ENCODE measurements around the gene AFF3. TPM values are rescaled to one million over a fixed set of nuclear protein-coding genes. Genes with fewer than 3 reads are reported as not detected.

The AFF3 gene
- total RNA-seq, 6 experiments from 2014 or later = 1.3 to 7.3 (median 6.4) TPM

DNA sequence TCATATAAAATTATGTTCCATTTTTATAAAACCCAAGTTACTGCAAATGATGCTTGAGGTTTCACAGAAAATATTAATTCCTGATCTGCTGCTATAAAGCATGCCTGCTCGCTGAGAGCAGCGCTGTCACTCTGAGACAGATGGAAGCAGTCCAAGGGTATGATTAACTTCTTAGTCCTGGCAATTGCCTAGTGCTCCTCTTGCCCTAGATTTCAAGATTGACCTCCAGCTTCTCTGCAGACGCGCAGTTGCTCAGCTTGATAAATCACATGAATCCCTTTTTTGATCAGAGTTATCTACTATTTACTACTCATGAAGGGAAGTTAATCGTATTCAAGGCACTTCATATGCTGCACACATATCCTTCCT lies 498.0 kb downstream of the AFF3 start:
- ATAC-seq = no peak
- H3K27me3 ChIP-seq = no peaks in the 10 kb centered on the region
- H3K9me3 ChIP-seq = no peaks in the 10 kb centered on the region
- no peak overlapping the region for H3K4me3 ChIP-seq
- H3K36me3 ChIP-seq = no peaks in the 10 kb centered on the region
- TF ChIP-seq POLR2A (IDR thresholded peaks at IDR 0.05) = no peak
- TF ChIP-seq, protein P1, sequence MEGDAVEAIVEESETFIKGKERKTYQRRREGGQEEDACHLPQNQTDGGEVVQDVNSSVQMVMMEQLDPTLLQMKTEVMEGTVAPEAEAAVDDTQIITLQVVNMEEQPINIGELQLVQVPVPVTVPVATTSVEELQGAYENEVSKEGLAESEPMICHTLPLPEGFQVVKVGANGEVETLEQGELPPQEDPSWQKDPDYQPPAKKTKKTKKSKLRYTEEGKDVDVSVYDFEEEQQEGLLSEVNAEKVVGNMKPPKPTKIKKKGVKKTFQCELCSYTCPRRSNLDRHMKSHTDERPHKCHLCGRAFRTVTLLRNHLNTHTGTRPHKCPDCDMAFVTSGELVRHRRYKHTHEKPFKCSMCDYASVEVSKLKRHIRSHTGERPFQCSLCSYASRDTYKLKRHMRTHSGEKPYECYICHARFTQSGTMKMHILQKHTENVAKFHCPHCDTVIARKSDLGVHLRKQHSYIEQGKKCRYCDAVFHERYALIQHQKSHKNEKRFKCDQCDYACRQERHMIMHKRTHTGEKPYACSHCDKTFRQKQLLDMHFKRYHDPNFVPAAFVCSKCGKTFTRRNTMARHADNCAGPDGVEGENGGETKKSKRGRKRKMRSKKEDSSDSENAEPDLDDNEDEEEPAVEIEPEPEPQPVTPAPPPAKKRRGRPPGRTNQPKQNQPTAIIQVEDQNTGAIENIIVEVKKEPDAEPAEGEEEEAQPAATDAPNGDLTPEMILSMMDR (IDR thresholded peaks at IDR 0.05) = no peak
- no peak overlapping the region for H3K27ac ChIP-seq
- intact Hi-C loops (cut with DNase I) = no loop called here
- WGBS (ENCODE audit: insufficient coverage, low coverage, low lambda C conversion rate, missing lambda C conversion rate) = 66% methylated on average over 5 of the region's 5 CpGs
- no peak for DNase-seq
- peaks cover 0 to 12% (median 0%) of the 10 kb centered on the region in 4 donors for H3K4me1 ChIP-seq

DNA sequence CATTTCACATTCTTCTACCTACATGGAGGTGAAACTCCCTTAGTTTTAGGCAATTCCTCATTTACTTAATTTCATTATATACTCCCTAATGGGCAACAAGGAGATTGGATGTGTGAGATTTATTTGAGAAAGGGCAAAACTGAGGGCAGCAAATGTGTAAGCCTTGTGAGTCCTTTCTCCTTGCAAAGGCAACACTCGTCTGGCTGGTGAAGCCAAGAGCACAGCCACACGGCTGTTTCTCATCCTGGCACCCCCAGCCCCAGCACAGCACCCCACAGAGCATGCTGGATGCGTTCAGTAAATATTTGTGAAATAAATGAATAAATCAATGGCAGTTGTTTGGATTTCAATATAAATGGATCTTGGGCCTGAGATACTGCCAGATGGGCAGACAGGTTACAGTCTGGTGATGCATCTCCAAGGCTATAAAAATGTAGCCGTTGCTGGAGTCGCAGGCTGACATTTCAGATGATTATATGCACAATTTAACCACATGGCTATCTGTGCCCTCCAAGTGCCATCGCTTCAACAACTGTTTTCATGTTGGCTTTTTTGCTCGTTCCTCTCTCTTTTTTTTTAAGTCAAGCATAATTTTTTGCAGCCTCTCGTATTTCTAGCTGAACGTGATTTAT lies 498.5 kb downstream of the AFF3 start:
- intact Hi-C loops (cut with DNase I) = no loop called here

DNA sequence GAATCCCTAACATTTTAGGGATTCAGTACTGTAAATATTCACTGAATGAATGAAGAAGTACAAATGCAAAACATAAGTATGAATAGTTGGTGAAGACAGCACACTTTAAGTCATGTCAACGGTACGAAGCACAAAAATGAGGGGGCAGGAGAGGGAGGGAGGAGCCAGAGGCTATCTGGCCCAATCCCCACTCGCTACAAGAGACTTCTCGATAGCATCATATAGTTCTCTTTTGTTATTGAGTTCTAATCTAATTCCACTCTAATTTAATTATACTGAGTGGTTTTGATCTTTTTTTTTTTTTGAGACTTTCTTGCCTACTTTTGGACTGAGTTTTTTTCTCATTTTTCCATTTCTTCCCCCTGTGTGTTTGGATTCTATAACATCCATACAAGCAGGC lies 500.4 kb downstream of the AFF3 start:
- Histone ChIP-seq H3K9me3 (no peaks in the 10 kb centered on the region), H3K27ac (no peak overlapping the region), H3K27me3 (no peaks in the 10 kb centered on the region), H3K4me3 (no peak overlapping the region), H3K4me1 (peaks cover 0 to 15% (median 0%) of the 10 kb centered on the region in 4 donors), H3K36me3 (no peaks in the 10 kb centered on the region)
- WGBS (ENCODE audit: insufficient coverage, low coverage, low lambda C conversion rate, missing lambda C conversion rate) = 96% methylated on average over 4 of the region's 4 CpGs
- TF ChIP-seq, protein P1 (IDR thresholded peaks at IDR 0.05) = no peak
- TF ChIP-seq POLR2A (IDR thresholded peaks at IDR 0.05) = no peak
- intact Hi-C loops (cut with DNase I) = no loop called here
- no peak for DNase-seq
- ATAC-seq = no peak

More for the DNA sequence above, 498.5 kb downstream of the AFF3 start:
- WGBS (ENCODE audit: insufficient coverage, low coverage, low lambda C conversion rate, missing lambda C conversion rate) = 69% methylated on average over 9 of the region's 9 CpGs
- no peak for TF ChIP-seq POLR2A (IDR thresholded peaks at IDR 0.05)
- TF ChIP-seq, protein P1 (IDR thresholded peaks at IDR 0.05) = no peak
- Histone ChIP-seq H3K36me3 (no peaks in the 10 kb centered on the region), H3K27ac (no peak overlapping the region), H3K27me3 (no peaks in the 10 kb centered on the region), H3K4me1 (peaks cover 0 to 12% (median 0%) of the 10 kb centered on the region in 4 donors), H3K9me3 (no peaks in the 10 kb centered on the region), H3K4me3 (no peak overlapping the region)
- ATAC-seq (no peak), DNase-seq (no peak)

DNA sequence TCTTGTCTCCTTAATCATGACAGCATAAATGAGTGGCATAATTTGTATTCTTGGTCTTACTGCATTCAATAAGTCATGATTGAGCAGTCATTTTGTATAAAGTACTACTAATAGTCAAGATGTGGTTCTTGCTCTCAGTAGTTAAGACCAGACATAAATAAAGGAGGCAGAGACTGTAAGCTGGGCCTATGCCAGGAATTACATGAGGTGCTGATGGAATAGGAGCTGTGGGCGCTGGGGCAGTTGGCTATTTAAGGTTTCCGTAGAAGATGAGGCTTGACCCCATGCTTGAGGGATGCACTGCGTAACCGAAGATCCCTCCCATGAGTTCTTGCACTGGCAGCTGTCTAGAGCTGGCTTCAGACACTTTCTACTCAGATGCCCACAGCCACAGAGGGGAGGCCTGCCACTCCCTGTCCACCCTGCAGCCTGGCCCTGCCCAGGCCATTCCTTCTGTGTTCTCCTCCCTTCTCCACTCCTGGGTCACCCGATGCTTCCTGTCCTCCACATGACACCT lies 501.7 kb downstream of the AFF3 start:
- DNase-seq = no peak
- no peaks in the 10 kb centered on the region for H3K9me3 ChIP-seq
- no peaks in the 10 kb centered on the region for H3K36me3 ChIP-seq
- peaks cover 0 to 17% (median 2%) of the 10 kb centered on the region in 4 donors for H3K4me1 ChIP-seq
- no peaks in the 10 kb centered on the region for H3K27me3 ChIP-seq
- intact Hi-C loops (cut with DNase I) = no loop called here
- TF ChIP-seq, protein P1 (IDR thresholded peaks at IDR 0.05) = no peak
- no peak for TF ChIP-seq POLR2A (IDR thresholded peaks at IDR 0.05)
- ATAC-seq = no peak
- H3K27ac ChIP-seq = no peak overlapping the region
- H3K4me3 ChIP-seq = no peak overlapping the region
- 97% methylated on average over 3 of the region's 5 CpGs for WGBS (ENCODE audit: insufficient coverage, low coverage, low lambda C conversion rate, missing lambda C conversion rate)

Data from right lobe of liver (tissue), 6 donors.